Subcutaneous adipose tissue (tissue), 4 donors: ENCODE measurements around the gene XCR1. TPM values are rescaled to one million over a fixed set of nuclear protein-coding genes. Genes with fewer than 3 reads are reported as not detected.

Experiments used
- CTCF ChIP-seq: fragments of 450-650 bp; IDR thresholded peaks from one replicate; pipeline ENCODE4 v1.5.1; 2016; ENCODE audit warnings: low read depth, mild to moderate bottlenecking, control low read depth, antibody characterized with exemption, moderate library complexity
- total RNA-seq, 4 donors: library from RNA; depleted of rRNA; stranded (reverse); fragments of >200 nt; gene quantifications; one replicate each; pipeline ENCODE4 v1.1.0, GENCODE V29; 2016

The XCR1 gene
- total RNA-seq, 4 donors from 2014 or later: not detected

- no peak for TF ChIP-seq CTCF
Observed at GRCh38 chr3:45967724-45968123, 59.6 kb downstream of the XCR1 start.

Other genes starting within 250 kb of the XCR1 start
- under 1 TPM in 1 of 4 donors, not detected in 3; 0.22 TPM for gene SLC6A20, start 230.9 kb downstream of the XCR1 start, total RNA-seq
- 10 to 100 TPM in 1 of 4 donors, 1 to 10 TPM in 3; 8.3 to 14.8 (median 9.2) TPM for gene LZTFL1, start 185.4 kb downstream of the XCR1 start, total RNA-seq
- gene CCR9, start 140.9 kb downstream of the XCR1 start, total RNA-seq: not detected
- gene CXCR6, start 84.0 kb downstream of the XCR1 start, total RNA-seq: 1 to 10 TPM in 2 of 4 donors, under 1 TPM in 2; 0.38 to 2.4 (median 1.0) TPM
- gene FYCO1, start 31.7 kb downstream of the XCR1 start, total RNA-seq: 10 to 100 TPM; 36.7 to 46.7 (median 43.6) TPM
- 10 to 100 TPM in 3 of 4 donors, 1 to 10 TPM in 1; 8.7 to 81.9 (median 20.1) TPM for gene CCR1, start 180.8 kb upstream of the XCR1 start, total RNA-seq
- gene CCR3, start 215.0 kb upstream of the XCR1 start, total RNA-seq: not detected